IPS-18c (cell line): ENCODE measurements around the gene NNT.

Experiments
- H3K4me3 ChIP-seq: 2 replicates; pipeline ENCODE4 v1.7.0; 2013; ENCODE audit warnings: low read depth, mild to moderate bottlenecking, low read length, moderate library complexity; ENCODE audit not compliant: insufficient read depth
- H3K9me3 ChIP-seq: one replicate; pipeline ENCODE4 v1.6.1; 2013; ENCODE audit warnings: mild to moderate bottlenecking, low read length, moderate library complexity; ENCODE audit not compliant: control insufficient read depth, insufficient read depth

The NNT gene

DNA sequence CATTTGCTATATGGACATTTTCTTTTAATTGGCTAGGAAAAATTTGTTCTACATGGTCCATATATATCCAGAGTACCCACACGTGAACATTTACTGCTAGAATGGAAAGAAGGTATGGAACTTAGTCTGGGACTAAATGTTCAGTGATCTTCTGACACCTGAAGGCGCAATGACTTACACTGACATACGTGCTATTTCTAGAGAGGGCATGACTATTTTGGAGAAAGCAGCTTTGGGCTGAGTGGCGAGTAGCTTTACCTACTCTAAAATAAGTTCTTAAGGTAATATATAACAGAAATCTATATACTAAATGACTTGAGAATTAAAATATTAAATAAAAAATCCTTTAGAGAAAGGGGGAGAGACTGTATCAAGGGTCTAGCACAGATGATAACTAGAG lies 10.4 kb downstream of the NNT start:
- no peaks in the 10 kb centered on the region for H3K9me3 ChIP-seq
- H3K4me3 ChIP-seq, result no peak overlapping the region

- H3K9me3 ChIP-seq, result no peaks in the 10 kb centered on the region
- H3K4me3 ChIP-seq, result no peak overlapping the region
Observed at GRCh38 chr5:43615445-43616184, 12.6 kb downstream of the NNT start.

DNA sequence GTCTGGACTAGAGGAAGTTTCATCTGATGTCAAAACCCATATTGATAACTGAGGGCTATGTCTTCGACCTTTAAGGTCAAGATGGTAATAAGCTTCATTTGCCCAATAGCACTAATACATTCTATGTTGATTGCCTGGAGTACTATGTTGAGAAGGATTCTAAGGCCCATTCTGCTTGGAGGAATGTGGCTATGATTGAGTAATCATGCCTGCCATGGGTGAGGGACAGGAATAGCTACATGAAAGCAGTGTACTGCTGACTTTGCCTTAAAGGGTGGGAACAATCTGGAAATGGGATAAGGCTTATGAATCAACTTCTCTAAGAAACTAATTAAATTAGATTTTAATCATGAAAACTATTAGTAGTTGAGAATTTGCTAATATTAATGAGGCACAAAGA lies 13.6 kb downstream of the NNT start:
- Histone ChIP-seq H3K4me3 (no peak overlapping the region), H3K9me3 (no peaks in the 10 kb centered on the region)

GRCh38 chr5:43619380-43619779 lies 16.4 kb downstream of the NNT start:
- H3K4me3 ChIP-seq, result no peak overlapping the region
- H3K9me3 ChIP-seq, result no peaks in the 10 kb centered on the region

GRCh38 chr5:43619911-43620310 lies 16.9 kb downstream of the NNT start:
- H3K9me3 ChIP-seq, result no peaks in the 10 kb centered on the region
- H3K4me3 ChIP-seq, result no peak overlapping the region

DNA sequence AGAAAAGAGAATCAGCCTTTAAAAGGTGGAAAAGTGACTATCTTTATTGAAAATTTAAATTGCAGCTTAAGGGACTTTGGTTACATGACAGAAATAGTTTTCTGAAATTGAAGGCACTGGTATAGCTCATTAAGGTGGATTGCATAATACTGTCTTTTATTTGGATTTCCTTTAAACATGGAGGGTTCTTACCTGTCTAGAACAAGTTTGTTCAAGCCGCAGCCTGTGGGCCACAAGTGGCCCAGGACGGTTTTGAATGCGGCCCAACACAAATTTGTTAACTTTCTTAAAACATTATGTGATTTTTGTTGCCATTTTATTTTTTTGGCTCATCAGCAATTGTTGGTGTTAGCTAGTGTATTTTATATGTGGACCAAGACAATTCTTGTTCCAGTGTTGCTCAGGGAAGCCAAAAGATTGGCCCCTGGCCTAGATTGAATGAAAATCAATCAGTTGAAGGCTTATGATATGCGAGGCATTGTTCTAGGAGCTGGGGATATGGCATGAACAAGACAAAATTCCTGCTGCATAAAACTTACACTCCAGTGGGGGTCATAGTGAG lies 18.0 kb downstream of the NNT start:
- Histone ChIP-seq H3K4me3 (no peak overlapping the region), H3K9me3 (no peaks in the 10 kb centered on the region)

GRCh38 chr5:43622074-43622473 lies 19.1 kb downstream of the NNT start:
- Histone ChIP-seq H3K9me3 (no peaks in the 10 kb centered on the region), H3K4me3 (no peak overlapping the region)

DNA sequence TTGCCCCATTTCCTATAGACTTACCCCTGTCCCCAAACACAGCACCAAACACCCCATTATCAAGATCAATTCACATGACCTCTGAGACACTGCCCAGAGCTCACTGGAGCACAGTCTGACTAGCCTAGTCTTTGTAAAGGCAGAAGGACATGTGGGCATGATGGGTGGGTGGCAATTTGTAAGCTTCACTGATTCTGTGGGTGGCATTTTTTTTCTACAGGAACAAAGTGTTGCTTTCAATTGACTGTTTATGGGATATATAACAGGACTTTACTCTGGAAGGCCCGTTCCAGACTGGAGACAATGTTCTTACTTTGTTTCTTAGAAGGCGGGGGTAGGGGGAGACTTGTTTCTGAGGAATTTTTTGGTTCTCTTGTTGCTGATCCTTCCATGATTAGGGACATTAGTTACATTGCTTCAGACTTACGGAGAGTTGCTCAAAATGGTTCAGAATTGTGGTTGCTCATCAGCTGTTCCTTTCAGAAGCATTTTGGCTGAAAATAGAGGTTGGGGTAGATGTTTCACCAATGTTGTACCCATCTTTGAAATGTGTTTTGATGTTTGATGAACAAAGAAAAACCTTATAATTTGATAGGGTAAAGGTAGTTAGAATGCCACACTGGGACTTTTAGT lies 20.2 kb downstream of the NNT start:
- Histone ChIP-seq H3K4me3 (no peak overlapping the region), H3K9me3 (no peaks in the 10 kb centered on the region)

GRCh38 chr5:43627028-43627427 lies 24.0 kb downstream of the NNT start:
- no peak overlapping the region for H3K4me3 ChIP-seq
- no peaks in the 10 kb centered on the region for H3K9me3 ChIP-seq

DNA sequence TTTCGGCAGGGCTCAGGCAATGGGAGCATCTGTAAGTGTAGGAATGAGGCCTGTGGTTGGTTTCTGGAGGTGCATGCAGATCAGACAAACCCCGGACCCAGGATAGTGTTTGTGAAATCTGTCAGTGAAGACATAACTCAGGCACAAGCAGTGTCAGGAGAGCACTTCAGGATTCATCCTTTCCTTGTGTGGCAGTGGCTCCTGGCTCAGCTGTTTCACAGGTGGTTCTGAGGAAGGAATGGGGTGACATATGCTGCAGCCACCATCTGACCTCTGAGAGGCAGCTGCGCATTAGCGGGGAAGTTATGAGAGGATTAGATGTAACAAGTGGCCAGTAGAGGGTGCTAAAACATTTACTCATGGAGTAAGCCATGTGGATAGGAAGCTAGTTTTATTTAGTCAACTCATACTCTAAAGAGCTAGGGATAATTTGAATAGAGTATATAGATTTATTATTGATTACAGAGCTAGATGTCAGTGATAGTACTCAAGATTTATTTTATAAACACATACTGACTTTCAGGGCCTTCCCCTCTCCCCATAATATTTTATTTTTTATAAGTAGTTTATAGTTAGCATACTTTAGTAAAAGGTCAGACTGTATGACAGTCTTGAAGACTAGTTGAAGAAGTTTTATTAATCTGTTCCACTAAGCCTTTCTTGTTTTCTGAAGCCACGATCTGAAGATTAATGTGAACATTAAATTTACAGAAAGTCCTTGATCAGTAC lies 28.4 kb downstream of the NNT start:
- Histone ChIP-seq H3K9me3 (no peaks in the 10 kb centered on the region), H3K4me3 (no peak overlapping the region)

DNA sequence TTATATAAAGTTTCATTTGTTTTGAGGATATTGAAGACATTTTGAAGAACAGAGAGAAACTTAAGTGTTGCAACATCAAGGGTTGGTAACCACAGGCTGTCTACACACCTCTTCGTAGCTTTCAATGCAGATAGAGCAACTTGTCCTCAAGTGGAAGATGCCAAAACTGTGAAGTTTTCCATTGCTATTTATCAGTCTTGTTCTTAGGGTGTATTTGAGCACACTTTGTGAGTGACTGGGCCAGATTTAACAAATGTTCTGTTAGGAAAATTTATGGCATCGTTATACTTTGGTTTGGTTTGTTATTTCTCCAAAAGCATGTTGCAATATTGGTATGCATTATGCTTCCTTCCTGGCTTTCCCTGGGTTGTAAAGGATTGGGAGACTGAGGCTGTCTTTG lies 31.6 kb downstream of the NNT start:
- Histone ChIP-seq H3K9me3 (no peaks in the 10 kb centered on the region), H3K4me3 (no peak overlapping the region)

- Histone ChIP-seq H3K9me3 (no peaks in the 10 kb centered on the region), H3K4me3 (no peak overlapping the region)
Observed at GRCh38 chr5:43635374-43635773, 32.4 kb downstream of the NNT start.

GRCh38 chr5:43636076-43636475 lies 33.1 kb downstream of the NNT start:
- H3K4me3 ChIP-seq, result no peak overlapping the region

GRCh38 chr5:43637416-43637815 lies 34.4 kb downstream of the NNT start:
- Histone ChIP-seq H3K9me3 (no peaks in the 10 kb centered on the region), H3K4me3 (no peak overlapping the region)

More at GRCh38 chr5:43636076-43636475, 33.1 kb downstream of the NNT start:
- H3K9me3 ChIP-seq, result no peaks in the 10 kb centered on the region

- Histone ChIP-seq H3K9me3 (no peaks in the 10 kb centered on the region), H3K4me3 (no peak overlapping the region)
Observed at GRCh38 chr5:43638107-43638506, 35.1 kb downstream of the NNT start.

GRCh38 chr5:43638546-43638945 lies 35.6 kb downstream of the NNT start:
- Histone ChIP-seq H3K9me3 (no peaks in the 10 kb centered on the region), H3K4me3 (no peak overlapping the region)

DNA sequence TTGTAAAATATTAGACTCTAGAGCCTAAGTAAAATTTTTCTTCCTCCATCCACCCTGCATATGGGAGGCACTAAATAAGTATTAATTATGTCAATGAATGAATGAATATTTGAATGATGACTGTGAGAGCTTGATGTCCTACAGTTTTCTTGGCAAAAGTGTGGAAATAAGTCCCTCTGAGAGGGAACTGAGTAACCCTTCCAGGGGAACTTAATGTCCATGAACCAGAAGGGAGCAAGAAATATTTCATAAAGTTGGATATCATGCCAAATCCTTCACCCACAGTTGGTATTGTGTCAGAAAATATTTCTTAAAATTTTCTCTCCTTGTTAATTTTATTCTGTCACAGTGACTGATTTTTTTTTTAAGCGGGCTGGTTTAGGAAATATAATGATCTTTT lies 36.6 kb downstream of the NNT start:
- no peak overlapping the region for H3K4me3 ChIP-seq

DNA sequence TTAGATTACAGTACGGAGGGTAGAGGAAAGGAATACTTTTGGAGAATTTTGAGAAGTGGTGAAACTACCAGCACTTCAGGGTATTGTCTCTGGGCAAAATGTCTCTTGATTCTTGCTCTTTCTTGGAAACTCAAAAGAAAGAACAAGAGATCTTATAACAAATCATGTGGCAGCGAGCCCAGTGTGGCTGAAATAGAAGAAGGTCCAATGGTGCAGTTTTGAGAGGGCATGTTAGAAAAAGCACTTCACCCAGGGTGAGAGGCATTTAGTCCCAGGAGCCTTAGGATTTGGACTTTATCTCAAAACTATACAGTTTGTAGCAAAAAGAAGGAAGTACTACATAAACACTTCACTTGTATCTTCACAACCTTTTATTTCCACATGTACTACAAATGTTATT lies 39.4 kb downstream of the NNT start:
- Histone ChIP-seq H3K9me3 (no peaks in the 10 kb centered on the region), H3K4me3 (no peak overlapping the region)

More for the DNA sequence above, 36.6 kb downstream of the NNT start:
- H3K9me3 ChIP-seq, result no peaks in the 10 kb centered on the region
